WTC11 (cell line): Measurements from ENCODE around the gene SNRNP70. TPM values are rescaled to one million over a fixed set of nuclear protein-coding genes. Genes with fewer than 3 reads are reported as not detected.

ENCODE experiments used
- CBFB ChIP-seq: sonication (generic); formaldehyde crosslinking; IDR thresholded peaks from 2 replicates; pipeline ENCODE4 v1.8.1; 2022; ENCODE audit warnings: mild to moderate bottlenecking, low read depth, missing genetic modification reagents
- CREB1 ChIP-seq: sonication (generic); formaldehyde crosslinking; IDR thresholded peaks from 2 replicates; pipeline ENCODE4 v1.8.0; 2023; ENCODE audit warnings: mild to moderate bottlenecking, missing genetic modification reagents
- CREM ChIP-seq: sonication (generic); formaldehyde crosslinking; IDR thresholded peaks from 2 replicates; pipeline ENCODE4 v1.8.1; 2022; ENCODE audit warnings: mild to moderate bottlenecking, missing genetic modification reagents, moderate library complexity
- FOXK1 ChIP-seq: sonication (generic); formaldehyde crosslinking; IDR thresholded peaks from 2 replicates; pipeline ENCODE4 v1.8.0; 2022; ENCODE audit warnings: mild to moderate bottlenecking, moderate library complexity, missing genetic modification reagents
- HMGA2 ChIP-seq: fragments of 250-450 bp; sonication (Bioruptor Pico); IDR thresholded peaks from 2 replicates; pipeline ENCODE4 v1.4.0; 2021; ENCODE audit warnings: mild to moderate bottlenecking, moderate library complexity
- MYBL2 ChIP-seq: sonication (generic); formaldehyde crosslinking; IDR thresholded peaks from 2 replicates; pipeline ENCODE4 v1.8.1; 2023; ENCODE audit warnings: mild to moderate bottlenecking, moderate library complexity, missing genetic modification reagents
- NFYB ChIP-seq: sonication (generic); formaldehyde crosslinking; conservative IDR thresholded peaks from 2 replicates; pipeline ENCODE4 v1.8.0; 2022; ENCODE audit warnings: low read depth, missing genetic modification reagents
- NR3C1 ChIP-seq: sonication (generic); formaldehyde crosslinking; conservative IDR thresholded peaks from 2 replicates; pipeline ENCODE4 v1.8.1; 2023; ENCODE audit warnings: low read depth, mild to moderate bottlenecking, missing genetic modification reagents
- PRRX2 ChIP-seq: fragments of 250-450 bp; sonication (Bioruptor Pico); IDR thresholded peaks from 2 replicates; pipeline ENCODE4 v1.8.0; 2021; ENCODE audit warnings: mild to moderate bottlenecking
- ZNF263 ChIP-seq: sonication (generic); formaldehyde crosslinking; IDR thresholded peaks from 2 replicates; pipeline ENCODE4 v1.8.1; 2022; ENCODE audit warnings: low read depth, mild to moderate bottlenecking, moderate library complexity, missing genetic modification reagents
- total RNA-seq: library from RNA; stranded (reverse); gene quantifications from 3 replicates; pipeline ENCODE4 v1.2.3, GENCODE V29; 2021
- TF ChIP-seq, protein P1 (sequence below): sonication (generic); formaldehyde crosslinking; IDR thresholded peaks from 2 replicates; pipeline ENCODE4 v1.8.1; 2022; ENCODE audit warnings: mild to moderate bottlenecking, missing genetic modification reagents, moderate library complexity, borderline replicate concordance
- TF ChIP-seq, protein P2 (sequence below): sonication (generic); formaldehyde crosslinking; IDR thresholded peaks from 2 replicates; pipeline ENCODE4 v1.8.1; 2023; ENCODE audit warnings: mild to moderate bottlenecking, missing genetic modification reagents, moderate library complexity
- TF ChIP-seq, protein P3 (sequence below): sonication (generic); formaldehyde crosslinking; conservative IDR thresholded peaks from 2 replicates; pipeline ENCODE4 v1.8.1; 2022; ENCODE audit warnings: mild to moderate bottlenecking, missing genetic modification reagents
- TF ChIP-seq, protein P4 (sequence below): sonication (generic); formaldehyde crosslinking; IDR thresholded peaks from 2 replicates; pipeline ENCODE4 v1.8.0; 2023; ENCODE audit warnings: mild to moderate bottlenecking, missing genetic modification reagents
- TF ChIP-seq, protein P5 (sequence below): sonication (generic); formaldehyde crosslinking; IDR thresholded peaks from 2 replicates; pipeline ENCODE4 v1.8.1; 2023; ENCODE audit warnings: mild to moderate bottlenecking, missing genetic modification reagents
- TF ChIP-seq, protein P6 (sequence below): sonication (generic); formaldehyde crosslinking; IDR thresholded peaks from 2 replicates; pipeline ENCODE4 v1.8.0; 2023; ENCODE audit warnings: missing genetic modification reagents, mild to moderate bottlenecking, borderline replicate concordance
- TF ChIP-seq, protein P7 (sequence below): sonication (generic); formaldehyde crosslinking; conservative IDR thresholded peaks from 2 replicates; pipeline ENCODE4 v1.8.1; 2023; ENCODE audit warnings: mild to moderate bottlenecking, low read depth, missing genetic modification reagents, moderate library complexity
- TF ChIP-seq, protein P8 (sequence below): sonication (generic); formaldehyde crosslinking; IDR thresholded peaks from 2 replicates; pipeline ENCODE4 v1.8.1; 2022; ENCODE audit warnings: low read depth, missing genetic modification reagents, borderline replicate concordance
- TF ChIP-seq, protein P9 (sequence below): sonication (generic); formaldehyde crosslinking; IDR thresholded peaks from 2 replicates; pipeline ENCODE4 v1.8.0; 2022; ENCODE audit warnings: mild to moderate bottlenecking, missing genetic modification reagents

The SNRNP70 gene
- total RNA-seq, 1 experiment from 2014 or later: 266 TPM

DNA sequence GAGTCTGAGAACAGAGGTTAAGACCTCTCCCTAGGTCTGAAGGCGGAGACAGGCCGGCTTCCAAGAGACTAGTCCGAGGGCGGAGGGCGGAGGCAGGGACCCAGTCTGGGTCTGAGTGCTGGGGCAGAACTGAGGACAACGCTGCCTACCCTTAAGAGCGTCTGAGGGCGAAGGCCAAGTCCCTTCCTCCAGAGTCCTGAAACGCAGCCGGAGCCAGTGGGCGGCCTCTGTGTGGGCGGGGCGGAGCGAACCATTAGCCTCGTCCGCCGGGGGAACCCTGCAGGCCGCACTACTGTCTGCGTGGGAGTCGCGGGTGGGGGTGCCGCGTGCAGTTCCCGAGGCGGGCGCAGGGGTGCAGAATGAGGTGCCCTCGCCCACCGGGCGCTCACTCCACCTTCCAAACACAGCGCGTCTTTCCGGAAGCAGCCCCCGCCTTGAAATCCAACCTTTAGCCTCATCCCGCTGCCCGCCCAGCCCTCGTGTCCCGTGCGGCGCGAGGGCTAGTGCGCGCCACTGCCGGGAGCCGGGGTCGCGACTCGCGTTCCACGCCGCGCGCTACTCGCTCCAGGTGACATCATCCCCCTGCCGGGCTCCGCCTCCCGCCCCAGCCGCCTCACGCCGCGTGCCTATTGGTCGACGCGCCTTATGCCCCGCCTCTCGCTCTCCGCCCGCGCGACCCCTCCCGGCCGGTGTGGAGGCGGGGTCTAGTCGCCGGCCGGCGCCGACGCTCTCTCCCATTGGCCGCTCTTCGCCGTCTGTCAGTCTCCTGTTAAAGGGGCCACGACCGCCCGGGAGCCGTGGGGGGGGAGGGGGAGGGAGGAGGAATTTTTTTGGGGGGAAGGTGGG lies 33.5 kb downstream of the SNRNP70 start, which contains the start of gene C19orf73 (continued):
- TF ChIP-seq, protein P1, sequence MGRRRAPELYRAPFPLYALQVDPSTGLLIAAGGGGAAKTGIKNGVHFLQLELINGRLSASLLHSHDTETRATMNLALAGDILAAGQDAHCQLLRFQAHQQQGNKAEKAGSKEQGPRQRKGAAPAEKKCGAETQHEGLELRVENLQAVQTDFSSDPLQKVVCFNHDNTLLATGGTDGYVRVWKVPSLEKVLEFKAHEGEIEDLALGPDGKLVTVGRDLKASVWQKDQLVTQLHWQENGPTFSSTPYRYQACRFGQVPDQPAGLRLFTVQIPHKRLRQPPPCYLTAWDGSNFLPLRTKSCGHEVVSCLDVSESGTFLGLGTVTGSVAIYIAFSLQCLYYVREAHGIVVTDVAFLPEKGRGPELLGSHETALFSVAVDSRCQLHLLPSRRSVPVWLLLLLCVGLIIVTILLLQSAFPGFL (CRISPR knock-in tag): no peak
- TF ChIP-seq, protein P2, sequence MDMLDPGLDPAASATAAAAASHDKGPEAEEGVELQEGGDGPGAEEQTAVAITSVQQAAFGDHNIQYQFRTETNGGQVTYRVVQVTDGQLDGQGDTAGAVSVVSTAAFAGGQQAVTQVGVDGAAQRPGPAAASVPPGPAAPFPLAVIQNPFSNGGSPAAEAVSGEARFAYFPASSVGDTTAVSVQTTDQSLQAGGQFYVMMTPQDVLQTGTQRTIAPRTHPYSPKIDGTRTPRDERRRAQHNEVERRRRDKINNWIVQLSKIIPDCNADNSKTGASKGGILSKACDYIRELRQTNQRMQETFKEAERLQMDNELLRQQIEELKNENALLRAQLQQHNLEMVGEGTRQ (CRISPR knock-in tag): no peak
- TF ChIP-seq, protein P3, sequence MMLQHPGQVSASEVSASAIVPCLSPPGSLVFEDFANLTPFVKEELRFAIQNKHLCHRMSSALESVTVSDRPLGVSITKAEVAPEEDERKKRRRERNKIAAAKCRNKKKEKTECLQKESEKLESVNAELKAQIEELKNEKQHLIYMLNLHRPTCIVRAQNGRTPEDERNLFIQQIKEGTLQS (CRISPR knock-in tag): 0 out of 2 replicates have a peak, but pooled peaks have one; percentile 25
- TF ChIP-seq CBFB (CRISPR knock-in tag) (no peak), HMGA2 (no peak), CREB1 (CRISPR knock-in tag) (no peak), ZNF263 (no peak), NR3C1 (CRISPR knock-in tag) (no peak), CREM (no peak), PRRX2 (0 out of 2 replicates have a peak, but pooled peaks have one; percentile 69), NFYB (CRISPR knock-in tag) (peak; percentile 70), MYBL2 (CRISPR knock-in tag) (0 out of 2 replicates have a peak, but pooled peaks have one; percentile 47), FOXK1 (CRISPR knock-in tag) (0 out of 2 replicates have a peak, but pooled peaks have one; percentile 35)
- TF ChIP-seq, protein P4, sequence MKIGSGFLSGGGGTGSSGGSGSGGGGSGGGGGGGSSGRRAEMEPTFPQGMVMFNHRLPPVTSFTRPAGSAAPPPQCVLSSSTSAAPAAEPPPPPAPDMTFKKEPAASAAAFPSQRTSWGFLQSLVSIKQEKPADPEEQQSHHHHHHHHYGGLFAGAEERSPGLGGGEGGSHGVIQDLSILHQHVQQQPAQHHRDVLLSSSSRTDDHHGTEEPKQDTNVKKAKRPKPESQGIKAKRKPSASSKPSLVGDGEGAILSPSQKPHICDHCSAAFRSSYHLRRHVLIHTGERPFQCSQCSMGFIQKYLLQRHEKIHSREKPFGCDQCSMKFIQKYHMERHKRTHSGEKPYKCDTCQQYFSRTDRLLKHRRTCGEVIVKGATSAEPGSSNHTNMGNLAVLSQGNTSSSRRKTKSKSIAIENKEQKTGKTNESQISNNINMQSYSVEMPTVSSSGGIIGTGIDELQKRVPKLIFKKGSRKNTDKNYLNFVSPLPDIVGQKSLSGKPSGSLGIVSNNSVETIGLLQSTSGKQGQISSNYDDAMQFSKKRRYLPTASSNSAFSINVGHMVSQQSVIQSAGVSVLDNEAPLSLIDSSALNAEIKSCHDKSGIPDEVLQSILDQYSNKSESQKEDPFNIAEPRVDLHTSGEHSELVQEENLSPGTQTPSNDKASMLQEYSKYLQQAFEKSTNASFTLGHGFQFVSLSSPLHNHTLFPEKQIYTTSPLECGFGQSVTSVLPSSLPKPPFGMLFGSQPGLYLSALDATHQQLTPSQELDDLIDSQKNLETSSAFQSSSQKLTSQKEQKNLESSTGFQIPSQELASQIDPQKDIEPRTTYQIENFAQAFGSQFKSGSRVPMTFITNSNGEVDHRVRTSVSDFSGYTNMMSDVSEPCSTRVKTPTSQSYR (CRISPR knock-in tag): no peak
- TF ChIP-seq, protein P5, sequence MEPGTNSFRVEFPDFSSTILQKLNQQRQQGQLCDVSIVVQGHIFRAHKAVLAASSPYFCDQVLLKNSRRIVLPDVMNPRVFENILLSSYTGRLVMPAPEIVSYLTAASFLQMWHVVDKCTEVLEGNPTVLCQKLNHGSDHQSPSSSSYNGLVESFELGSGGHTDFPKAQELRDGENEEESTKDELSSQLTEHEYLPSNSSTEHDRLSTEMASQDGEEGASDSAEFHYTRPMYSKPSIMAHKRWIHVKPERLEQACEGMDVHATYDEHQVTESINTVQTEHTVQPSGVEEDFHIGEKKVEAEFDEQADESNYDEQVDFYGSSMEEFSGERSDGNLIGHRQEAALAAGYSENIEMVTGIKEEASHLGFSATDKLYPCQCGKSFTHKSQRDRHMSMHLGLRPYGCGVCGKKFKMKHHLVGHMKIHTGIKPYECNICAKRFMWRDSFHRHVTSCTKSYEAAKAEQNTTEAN: 0 out of 2 replicates have a peak, but pooled peaks have one; percentile 35
- TF ChIP-seq, protein P6, sequence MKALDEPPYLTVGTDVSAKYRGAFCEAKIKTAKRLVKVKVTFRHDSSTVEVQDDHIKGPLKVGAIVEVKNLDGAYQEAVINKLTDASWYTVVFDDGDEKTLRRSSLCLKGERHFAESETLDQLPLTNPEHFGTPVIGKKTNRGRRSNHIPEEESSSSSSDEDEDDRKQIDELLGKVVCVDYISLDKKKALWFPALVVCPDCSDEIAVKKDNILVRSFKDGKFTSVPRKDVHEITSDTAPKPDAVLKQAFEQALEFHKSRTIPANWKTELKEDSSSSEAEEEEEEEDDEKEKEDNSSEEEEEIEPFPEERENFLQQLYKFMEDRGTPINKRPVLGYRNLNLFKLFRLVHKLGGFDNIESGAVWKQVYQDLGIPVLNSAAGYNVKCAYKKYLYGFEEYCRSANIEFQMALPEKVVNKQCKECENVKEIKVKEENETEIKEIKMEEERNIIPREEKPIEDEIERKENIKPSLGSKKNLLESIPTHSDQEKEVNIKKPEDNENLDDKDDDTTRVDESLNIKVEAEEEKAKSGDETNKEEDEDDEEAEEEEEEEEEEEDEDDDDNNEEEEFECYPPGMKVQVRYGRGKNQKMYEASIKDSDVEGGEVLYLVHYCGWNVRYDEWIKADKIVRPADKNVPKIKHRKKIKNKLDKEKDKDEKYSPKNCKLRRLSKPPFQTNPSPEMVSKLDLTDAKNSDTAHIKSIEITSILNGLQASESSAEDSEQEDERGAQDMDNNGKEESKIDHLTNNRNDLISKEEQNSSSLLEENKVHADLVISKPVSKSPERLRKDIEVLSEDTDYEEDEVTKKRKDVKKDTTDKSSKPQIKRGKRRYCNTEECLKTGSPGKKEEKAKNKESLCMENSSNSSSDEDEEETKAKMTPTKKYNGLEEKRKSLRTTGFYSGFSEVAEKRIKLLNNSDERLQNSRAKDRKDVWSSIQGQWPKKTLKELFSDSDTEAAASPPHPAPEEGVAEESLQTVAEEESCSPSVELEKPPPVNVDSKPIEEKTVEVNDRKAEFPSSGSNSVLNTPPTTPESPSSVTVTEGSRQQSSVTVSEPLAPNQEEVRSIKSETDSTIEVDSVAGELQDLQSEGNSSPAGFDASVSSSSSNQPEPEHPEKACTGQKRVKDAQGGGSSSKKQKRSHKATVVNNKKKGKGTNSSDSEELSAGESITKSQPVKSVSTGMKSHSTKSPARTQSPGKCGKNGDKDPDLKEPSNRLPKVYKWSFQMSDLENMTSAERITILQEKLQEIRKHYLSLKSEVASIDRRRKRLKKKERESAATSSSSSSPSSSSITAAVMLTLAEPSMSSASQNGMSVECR (CRISPR knock-in tag): peak; percentile 77; the same call in 1 of the 2 replicates
- TF ChIP-seq, protein P7, sequence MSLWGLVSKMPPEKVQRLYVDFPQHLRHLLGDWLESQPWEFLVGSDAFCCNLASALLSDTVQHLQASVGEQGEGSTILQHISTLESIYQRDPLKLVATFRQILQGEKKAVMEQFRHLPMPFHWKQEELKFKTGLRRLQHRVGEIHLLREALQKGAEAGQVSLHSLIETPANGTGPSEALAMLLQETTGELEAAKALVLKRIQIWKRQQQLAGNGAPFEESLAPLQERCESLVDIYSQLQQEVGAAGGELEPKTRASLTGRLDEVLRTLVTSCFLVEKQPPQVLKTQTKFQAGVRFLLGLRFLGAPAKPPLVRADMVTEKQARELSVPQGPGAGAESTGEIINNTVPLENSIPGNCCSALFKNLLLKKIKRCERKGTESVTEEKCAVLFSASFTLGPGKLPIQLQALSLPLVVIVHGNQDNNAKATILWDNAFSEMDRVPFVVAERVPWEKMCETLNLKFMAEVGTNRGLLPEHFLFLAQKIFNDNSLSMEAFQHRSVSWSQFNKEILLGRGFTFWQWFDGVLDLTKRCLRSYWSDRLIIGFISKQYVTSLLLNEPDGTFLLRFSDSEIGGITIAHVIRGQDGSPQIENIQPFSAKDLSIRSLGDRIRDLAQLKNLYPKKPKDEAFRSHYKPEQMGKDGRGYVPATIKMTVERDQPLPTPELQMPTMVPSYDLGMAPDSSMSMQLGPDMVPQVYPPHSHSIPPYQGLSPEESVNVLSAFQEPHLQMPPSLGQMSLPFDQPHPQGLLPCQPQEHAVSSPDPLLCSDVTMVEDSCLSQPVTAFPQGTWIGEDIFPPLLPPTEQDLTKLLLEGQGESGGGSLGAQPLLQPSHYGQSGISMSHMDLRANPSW (CRISPR knock-in tag): no peak
- TF ChIP-seq, protein P8, sequence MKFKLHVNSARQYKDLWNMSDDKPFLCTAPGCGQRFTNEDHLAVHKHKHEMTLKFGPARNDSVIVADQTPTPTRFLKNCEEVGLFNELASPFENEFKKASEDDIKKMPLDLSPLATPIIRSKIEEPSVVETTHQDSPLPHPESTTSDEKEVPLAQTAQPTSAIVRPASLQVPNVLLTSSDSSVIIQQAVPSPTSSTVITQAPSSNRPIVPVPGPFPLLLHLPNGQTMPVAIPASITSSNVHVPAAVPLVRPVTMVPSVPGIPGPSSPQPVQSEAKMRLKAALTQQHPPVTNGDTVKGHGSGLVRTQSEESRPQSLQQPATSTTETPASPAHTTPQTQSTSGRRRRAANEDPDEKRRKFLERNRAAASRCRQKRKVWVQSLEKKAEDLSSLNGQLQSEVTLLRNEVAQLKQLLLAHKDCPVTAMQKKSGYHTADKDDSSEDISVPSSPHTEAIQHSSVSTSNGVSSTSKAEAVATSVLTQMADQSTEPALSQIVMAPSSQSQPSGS (CRISPR knock-in tag): peak; percentile 65; the same call in 1 of the 2 replicates
- TF ChIP-seq, protein P9, sequence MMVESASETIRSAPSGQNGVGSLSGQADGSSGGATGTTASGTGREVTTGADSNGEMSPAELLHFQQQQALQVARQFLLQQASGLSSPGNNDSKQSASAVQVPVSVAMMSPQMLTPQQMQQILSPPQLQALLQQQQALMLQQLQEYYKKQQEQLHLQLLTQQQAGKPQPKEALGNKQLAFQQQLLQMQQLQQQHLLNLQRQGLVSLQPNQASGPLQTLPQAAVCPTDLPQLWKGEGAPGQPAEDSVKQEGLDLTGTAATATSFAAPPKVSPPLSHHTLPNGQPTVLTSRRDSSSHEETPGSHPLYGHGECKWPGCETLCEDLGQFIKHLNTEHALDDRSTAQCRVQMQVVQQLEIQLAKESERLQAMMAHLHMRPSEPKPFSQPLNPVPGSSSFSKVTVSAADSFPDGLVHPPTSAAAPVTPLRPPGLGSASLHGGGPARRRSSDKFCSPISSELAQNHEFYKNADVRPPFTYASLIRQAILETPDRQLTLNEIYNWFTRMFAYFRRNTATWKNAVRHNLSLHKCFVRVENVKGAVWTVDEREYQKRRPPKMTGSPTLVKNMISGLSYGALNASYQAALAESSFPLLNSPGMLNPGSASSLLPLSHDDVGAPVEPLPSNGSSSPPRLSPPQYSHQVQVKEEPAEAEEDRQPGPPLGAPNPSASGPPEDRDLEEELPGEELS (CRISPR knock-in tag): no peak
